GM18508 (cell line): ENCODE results near the gene AMPH.

Source experiments
- ATAC-seq: cut with Tn5 transposase; IDR thresholded peaks from one replicate; pipeline ENCODE4 v1.9.1; 2021; ENCODE audit warnings: moderate number of reproducible peaks; ENCODE audit not compliant: insufficient read depth, unreplicated experiment

AMPH gene

GRCh38 chr7:38478404-38478803 is 152.8 kb downstream of the AMPH start:
- ATAC-seq = no peak

GRCh38 chr7:38477333-38477732 is 153.8 kb downstream of the AMPH start:
- no peak for ATAC-seq

- ATAC-seq = no peak
These were observed 154.4 kb downstream of the AMPH start for GRCh38 chr7:38476764-38477163.

- ATAC-seq = no peak
These were observed 165.2 kb downstream of the AMPH start for GRCh38 chr7:38465956-38466355.

- no peak for ATAC-seq
These were observed 167.6 kb downstream of the AMPH start for GRCh38 chr7:38463277-38464225.

DNA sequence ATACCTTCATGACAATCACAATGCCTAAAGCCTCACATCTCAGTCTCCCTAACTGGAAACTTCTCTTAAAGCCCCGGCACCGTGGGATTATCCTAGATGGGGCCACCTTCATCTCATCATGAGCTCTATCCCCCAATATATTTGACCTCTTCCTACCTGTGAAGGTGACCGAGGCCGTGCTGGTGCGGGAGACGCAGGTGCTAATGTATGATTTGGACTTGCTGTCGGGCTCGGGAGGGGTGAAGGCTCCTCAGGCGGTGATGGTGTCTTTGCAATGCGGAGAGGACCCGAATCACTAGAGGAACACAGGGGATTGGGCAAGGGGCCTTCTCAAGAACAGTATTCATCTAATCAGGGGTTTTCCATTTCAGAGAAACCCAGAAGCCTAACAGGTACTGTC is 168.4 kb downstream of the AMPH start:
- no peak for ATAC-seq

- no peak for ATAC-seq
These were observed 169.3 kb downstream of the AMPH start for GRCh38 chr7:38461887-38462286.

GRCh38 chr7:38453826-38454225 is 177.3 kb downstream of the AMPH start:
- ATAC-seq = no peak

GRCh38 chr7:38453168-38453567 is 178.0 kb downstream of the AMPH start:
- no peak for ATAC-seq

GRCh38 chr7:38452681-38453108 is 178.5 kb downstream of the AMPH start:
- ATAC-seq = no peak

- no peak for ATAC-seq
These were observed 179.3 kb downstream of the AMPH start for GRCh38 chr7:38451840-38452239.

DNA sequence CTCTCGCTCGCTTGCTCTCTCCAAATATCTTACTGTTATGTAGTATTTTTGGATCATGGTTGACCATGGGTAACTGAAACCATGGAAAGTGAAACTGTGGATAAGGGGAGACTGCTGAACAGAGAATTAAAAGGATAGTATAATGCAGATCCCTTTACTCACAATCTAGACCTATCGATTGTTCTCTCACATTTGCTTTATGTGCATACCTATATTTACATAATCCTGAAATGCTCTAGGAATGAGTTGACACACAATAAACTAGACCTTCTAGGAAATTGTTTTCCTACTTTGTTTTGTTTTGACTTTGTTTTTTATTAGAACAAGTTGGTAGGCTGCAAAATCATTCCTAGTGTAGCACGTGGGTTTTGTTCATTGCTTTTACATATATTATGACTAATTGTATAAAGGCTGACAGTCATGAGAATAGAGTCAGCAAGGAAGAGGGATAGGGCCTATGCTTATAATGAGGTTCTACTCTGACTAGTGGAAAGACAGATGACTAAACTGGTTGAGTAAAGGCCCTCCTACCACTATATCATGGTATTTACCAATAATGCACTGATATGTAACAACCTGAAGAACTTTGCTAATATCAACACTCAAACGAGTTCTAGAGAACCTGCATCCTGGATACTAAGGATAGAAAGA is 182.5 kb downstream of the AMPH start:
- no peak for ATAC-seq

DNA sequence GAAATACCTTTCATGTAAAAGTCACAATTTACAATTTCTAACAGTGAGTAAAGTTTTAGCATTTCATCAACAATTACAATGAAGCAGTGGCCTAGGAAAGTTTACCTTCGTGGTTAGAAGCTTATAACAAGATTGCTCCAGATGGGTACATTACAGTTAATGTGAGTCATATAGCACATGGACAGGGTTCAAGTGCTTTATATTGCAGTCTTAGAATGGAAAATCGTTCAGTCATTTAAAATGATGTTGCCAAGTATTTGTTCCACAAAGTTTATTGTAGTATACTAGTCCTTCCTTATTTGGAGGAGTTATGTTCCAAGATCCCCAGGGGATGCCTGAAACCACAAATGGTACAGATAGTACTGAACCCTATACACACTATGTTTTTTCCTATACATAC is 183.1 kb downstream of the AMPH start:
- ATAC-seq = no peak

DNA sequence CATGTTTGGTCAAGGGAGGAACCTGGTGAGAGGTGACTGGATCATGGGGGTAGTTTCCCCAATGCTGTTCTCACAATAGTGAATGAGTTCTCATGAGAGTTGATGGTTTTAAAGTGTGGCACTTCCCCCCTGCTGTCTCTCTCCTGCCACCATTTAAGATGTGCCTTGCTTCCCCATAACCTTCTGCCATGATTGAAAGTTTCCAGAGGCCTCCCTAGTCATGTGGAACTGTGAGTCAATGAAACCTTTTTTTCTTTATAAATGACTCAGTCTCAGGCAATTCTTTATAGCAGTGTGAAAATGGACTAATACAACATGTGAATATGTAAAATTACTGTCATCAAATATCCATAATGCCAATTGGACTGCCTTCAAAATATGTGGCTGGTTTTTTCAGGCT is 192.2 kb downstream of the AMPH start:
- no peak for ATAC-seq

- ATAC-seq = no peak
These were observed 198.5 kb downstream of the AMPH start for GRCh38 chr7:38432671-38433070.

- ATAC-seq = no peak
These were observed 199.1 kb downstream of the AMPH start for GRCh38 chr7:38432080-38432479.

DNA sequence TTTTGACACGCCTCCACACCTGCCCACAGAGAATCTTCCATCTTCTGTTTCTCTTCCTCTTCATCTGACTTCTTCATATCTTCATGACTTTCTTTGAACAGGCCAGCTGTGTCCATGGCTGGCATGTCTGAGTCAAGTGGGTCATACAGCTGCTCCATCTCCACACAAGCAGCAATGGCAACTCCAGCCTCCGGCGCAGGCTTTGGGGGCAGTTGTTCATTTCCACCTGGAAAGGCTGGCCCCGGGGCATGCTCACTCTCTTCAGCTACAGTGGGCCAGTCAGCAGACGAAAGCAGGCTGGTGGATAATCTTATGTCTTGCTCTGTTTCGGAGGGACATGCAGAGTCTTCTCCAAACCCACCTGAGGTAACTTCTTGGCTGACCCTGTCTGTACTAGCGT is 202.1 kb downstream of the AMPH start:
- ATAC-seq = no peak

- ATAC-seq = no peak
These were observed 203.1 kb downstream of the AMPH start for GRCh38 chr7:38428041-38428440.

- no peak for ATAC-seq
These were observed 203.8 kb downstream of the AMPH start for GRCh38 chr7:38427279-38427955.

DNA sequence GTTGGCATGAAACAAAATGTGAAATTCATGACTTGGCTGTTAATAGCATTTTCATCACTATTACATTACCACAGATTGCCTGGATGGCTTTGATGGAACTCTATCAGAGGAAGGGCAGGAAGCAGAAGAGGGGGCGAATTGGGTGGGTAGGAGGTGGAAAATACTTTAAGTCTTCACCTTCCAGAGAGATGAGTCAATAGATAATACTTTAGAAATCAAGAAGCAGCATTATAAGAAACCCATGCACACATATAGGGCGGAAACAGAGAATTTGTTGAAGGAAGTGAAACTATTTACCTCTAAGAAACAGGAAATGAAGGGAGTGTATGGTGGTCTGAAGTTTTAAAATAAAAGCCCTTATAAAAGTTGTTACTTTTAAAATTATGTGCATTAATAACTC is 205.7 kb downstream of the AMPH start:
- no peak for ATAC-seq
